WTC11 (cell line): ENCODE data around the gene USH1G. TPM values are rescaled to one million over a fixed set of nuclear protein-coding genes. Genes with fewer than 3 reads are reported as not detected.
"Not testable (repeated sequence)": the region's sequence is repeated elsewhere in the genome, so short reads cannot be mapped to it uniquely, and the experiment has no call there.

ENCODE experiments used
- ATAC-seq: fragments of 200-7000 bp; cut with Tn5 transposase; 2 replicates; pipeline ENCODE4 v1.10.0; 2021; ENCODE audit warnings: mild to moderate bottlenecking, moderate library complexity
- CTCF ChIA-PET: fragments of 300-600 bp; sonication (Branson Sonifier 250); formaldehyde crosslinking; loops from one replicate; lab custom pipeline; 2021; ENCODE audit warnings: antibody characterized with exemption; lab: Charles Lee
- POLR2A ChIA-PET: fragments of 350-600 bp; sonication (Branson Sonifier 250); formaldehyde crosslinking; loops from one replicate; lab custom pipeline; 2021; ENCODE audit warnings: antibody characterized with exemption; lab: Charles Lee
- DNase-seq: peaks from one replicate; pipeline ENCODE4 v3.0.0; 2021; ENCODE audit warnings: low spot score
- H3K27ac Mint-ChIP-seq: 2 replicates; pipeline ENCODE4 v1.8.0; 2021; ENCODE audit warnings: mixed read lengths
- H3K27me3 Mint-ChIP-seq: 2 replicates; pipeline ENCODE4 v1.8.0; 2021; ENCODE audit warnings: low read depth, mild to moderate bottlenecking, moderate library complexity, mixed read lengths
- H3K36me3 Mint-ChIP-seq: 2 replicates; pipeline ENCODE4 v1.8.0; 2021; ENCODE audit warnings: mixed read lengths
- H3K4me1 Mint-ChIP-seq: 2 replicates; pipeline ENCODE4 v1.8.0; 2022; ENCODE audit warnings: mixed read lengths
- H3K4me3 Mint-ChIP-seq: 2 replicates; pipeline ENCODE4 v1.8.0; 2021; ENCODE audit warnings: mild to moderate bottlenecking, moderate library complexity, mixed read lengths
- H3K9me3 Mint-ChIP-seq: 2 replicates; pipeline ENCODE4 v1.8.0; 2021; ENCODE audit warnings: mixed read lengths
- ETV6 ChIP-seq: sonication (generic); formaldehyde crosslinking; IDR thresholded peaks from 2 replicates; pipeline ENCODE4 v1.8.1; 2022; ENCODE audit warnings: mild to moderate bottlenecking, missing genetic modification reagents
- GTF2I ChIP-seq: fragments of 250-450 bp; sonication (Bioruptor Pico); conservative IDR thresholded peaks from 2 replicates; pipeline ENCODE4 v1.4.0; 2021; ENCODE audit warnings: mild to moderate bottlenecking
- NFE2L1 ChIP-seq: sonication (generic); formaldehyde crosslinking; IDR thresholded peaks from 2 replicates; pipeline ENCODE4 v1.8.1; 2023; ENCODE audit warnings: missing genetic modification reagents
- NR3C1 ChIP-seq: sonication (generic); formaldehyde crosslinking; conservative IDR thresholded peaks from 2 replicates; pipeline ENCODE4 v1.8.1; 2023; ENCODE audit warnings: low read depth, mild to moderate bottlenecking, missing genetic modification reagents
- SMAD3 ChIP-seq: sonication (generic); formaldehyde crosslinking; IDR thresholded peaks from 2 replicates; pipeline ENCODE4 v1.8.0; 2022; ENCODE audit warnings: missing genetic modification reagents, mild to moderate bottlenecking, borderline replicate concordance
- STAT6 ChIP-seq: sonication (generic); formaldehyde crosslinking; conservative IDR thresholded peaks from 2 replicates; pipeline ENCODE4 v1.8.1; 2023; ENCODE audit warnings: mild to moderate bottlenecking, low read depth, missing genetic modification reagents, moderate library complexity
- ZNF532 ChIP-seq: fragments of 250-450 bp; sonication (Bioruptor Pico); IDR thresholded peaks from 2 replicates; pipeline ENCODE4 v1.9.0; 2021; ENCODE audit warnings: mild to moderate bottlenecking, borderline replicate concordance
- total RNA-seq: library from RNA; stranded (reverse); gene quantifications from 3 replicates; pipeline ENCODE4 v1.2.3, GENCODE V29; 2021
- TF ChIP-seq, protein P1 (sequence below): sonication (generic); formaldehyde crosslinking; IDR thresholded peaks from 2 replicates; pipeline ENCODE4 v1.8.0; 2022; ENCODE audit warnings: mild to moderate bottlenecking, missing genetic modification reagents
- TF ChIP-seq, protein P2 (sequence below): sonication (generic); formaldehyde crosslinking; IDR thresholded peaks from 2 replicates; pipeline ENCODE4 v1.8.0; 2022; ENCODE audit warnings: mild to moderate bottlenecking, missing genetic modification reagents
- TF ChIP-seq, protein P3 (sequence below): fragments of 250-450 bp; sonication (Bioruptor Pico); IDR thresholded peaks from 2 replicates; pipeline ENCODE4 v1.8.0; 2021; ENCODE audit warnings: mild to moderate bottlenecking

USH1G gene
- total RNA-seq, 1 experiment from 2014 or later: 1.9 TPM

DNA sequence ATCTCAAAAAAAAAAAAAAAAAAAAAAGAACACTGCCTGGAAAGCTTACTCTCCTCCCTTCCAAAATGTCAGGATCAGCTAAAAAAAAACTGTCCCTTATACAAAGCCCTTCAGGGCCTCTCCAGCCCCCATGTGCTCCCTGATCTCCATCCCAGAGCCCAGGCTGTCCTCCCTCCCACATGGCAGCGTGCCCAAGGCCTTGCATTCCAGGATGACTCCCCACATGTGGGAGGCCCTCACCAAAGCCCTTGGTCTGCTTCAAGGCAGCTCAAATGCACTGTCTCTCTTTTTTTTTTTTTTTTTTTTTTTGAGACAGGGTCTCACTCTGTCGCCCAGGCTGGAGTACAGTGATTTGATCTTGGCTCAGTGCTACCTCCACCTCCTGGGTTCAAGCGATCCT is 52.5 kb downstream of the USH1G start:
- ATAC-seq: no peak
- H3K9me3 Mint-ChIP-seq: no peaks in the 10 kb centered on the region
- H3K4me1 Mint-ChIP-seq: peaks cover 22% of the 10 kb centered on the region
- ChIA-PET POLR2A (interaction anchor here (0.5 to 0.6 kb wide), 2 partner anchors 25 to 35 kb away, joined by 3 read pairs; no protein-coding TSS in a partner anchor), CTCF (interaction anchor here (0.6 to 3.5 kb wide), 10 partner anchors 8 to 218 kb away, joined by 3 to 12 read pairs (median 4); partner anchors contain the start of genes HID1 and OTOP2)
- no peak overlapping the region for H3K4me3 Mint-ChIP-seq
- H3K27ac Mint-ChIP-seq: no peak overlapping the region
- H3K27me3 Mint-ChIP-seq: peaks cover 8% of the 10 kb centered on the region
- H3K36me3 Mint-ChIP-seq: peaks cover 15% of the 10 kb centered on the region
- DNase-seq: no peak
- no peak for TF ChIP-seq STAT6 (CRISPR knock-in tag)
- TF ChIP-seq, protein P1, sequence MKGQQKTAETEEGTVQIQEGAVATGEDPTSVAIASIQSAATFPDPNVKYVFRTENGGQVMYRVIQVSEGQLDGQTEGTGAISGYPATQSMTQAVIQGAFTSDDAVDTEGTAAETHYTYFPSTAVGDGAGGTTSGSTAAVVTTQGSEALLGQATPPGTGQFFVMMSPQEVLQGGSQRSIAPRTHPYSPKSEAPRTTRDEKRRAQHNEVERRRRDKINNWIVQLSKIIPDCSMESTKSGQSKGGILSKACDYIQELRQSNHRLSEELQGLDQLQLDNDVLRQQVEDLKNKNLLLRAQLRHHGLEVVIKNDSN (CRISPR knock-in tag): no peak
- no peak for TF ChIP-seq NR3C1
- TF ChIP-seq, protein P2, sequence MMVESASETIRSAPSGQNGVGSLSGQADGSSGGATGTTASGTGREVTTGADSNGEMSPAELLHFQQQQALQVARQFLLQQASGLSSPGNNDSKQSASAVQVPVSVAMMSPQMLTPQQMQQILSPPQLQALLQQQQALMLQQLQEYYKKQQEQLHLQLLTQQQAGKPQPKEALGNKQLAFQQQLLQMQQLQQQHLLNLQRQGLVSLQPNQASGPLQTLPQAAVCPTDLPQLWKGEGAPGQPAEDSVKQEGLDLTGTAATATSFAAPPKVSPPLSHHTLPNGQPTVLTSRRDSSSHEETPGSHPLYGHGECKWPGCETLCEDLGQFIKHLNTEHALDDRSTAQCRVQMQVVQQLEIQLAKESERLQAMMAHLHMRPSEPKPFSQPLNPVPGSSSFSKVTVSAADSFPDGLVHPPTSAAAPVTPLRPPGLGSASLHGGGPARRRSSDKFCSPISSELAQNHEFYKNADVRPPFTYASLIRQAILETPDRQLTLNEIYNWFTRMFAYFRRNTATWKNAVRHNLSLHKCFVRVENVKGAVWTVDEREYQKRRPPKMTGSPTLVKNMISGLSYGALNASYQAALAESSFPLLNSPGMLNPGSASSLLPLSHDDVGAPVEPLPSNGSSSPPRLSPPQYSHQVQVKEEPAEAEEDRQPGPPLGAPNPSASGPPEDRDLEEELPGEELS (CRISPR knock-in tag): no peak
- no peak for TF ChIP-seq NFE2L1 (CRISPR knock-in tag)
- TF ChIP-seq ETV6: no peak
- TF ChIP-seq SMAD3 (CRISPR knock-in tag): no peak
- TF ChIP-seq GTF2I (CRISPR knock-in tag): no peak
- no peak for TF ChIP-seq ZNF532 (CRISPR knock-in tag)
- TF ChIP-seq, protein P3, sequence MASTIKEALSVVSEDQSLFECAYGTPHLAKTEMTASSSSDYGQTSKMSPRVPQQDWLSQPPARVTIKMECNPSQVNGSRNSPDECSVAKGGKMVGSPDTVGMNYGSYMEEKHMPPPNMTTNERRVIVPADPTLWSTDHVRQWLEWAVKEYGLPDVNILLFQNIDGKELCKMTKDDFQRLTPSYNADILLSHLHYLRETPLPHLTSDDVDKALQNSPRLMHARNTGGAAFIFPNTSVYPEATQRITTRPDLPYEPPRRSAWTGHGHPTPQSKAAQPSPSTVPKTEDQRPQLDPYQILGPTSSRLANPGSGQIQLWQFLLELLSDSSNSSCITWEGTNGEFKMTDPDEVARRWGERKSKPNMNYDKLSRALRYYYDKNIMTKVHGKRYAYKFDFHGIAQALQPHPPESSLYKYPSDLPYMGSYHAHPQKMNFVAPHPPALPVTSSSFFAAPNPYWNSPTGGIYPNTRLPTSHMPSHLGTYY (CRISPR knock-in tag): no peak

- ChIA-PET POLR2A (interaction anchor here (0.5 kb wide), 1 partner anchor 36 kb away, joined by 3 read pairs; no protein-coding TSS in a partner anchor), CTCF (interaction anchor here (0.7 to 3.5 kb wide), 7 partner anchors 8 to 219 kb away, joined by 3 to 12 read pairs (median 5); partner anchors contain the start of gene HID1)
- Mint-ChIP-seq H3K36me3 (peaks cover 18% of the 10 kb centered on the region), H3K4me1 (peaks cover 25% of the 10 kb centered on the region)
- DNase-seq, H3K4me3 Mint-ChIP-seq, H3K9me3 Mint-ChIP-seq, H3K27me3 Mint-ChIP-seq, ATAC-seq, H3K27ac Mint-ChIP-seq: not testable (repeated sequence)
Observed at GRCh38 chr17:74870028-74870427, 53.0 kb downstream of the USH1G start.
